ENCODE results near the gene RAD51B.

Gene RAD51B

DNA sequence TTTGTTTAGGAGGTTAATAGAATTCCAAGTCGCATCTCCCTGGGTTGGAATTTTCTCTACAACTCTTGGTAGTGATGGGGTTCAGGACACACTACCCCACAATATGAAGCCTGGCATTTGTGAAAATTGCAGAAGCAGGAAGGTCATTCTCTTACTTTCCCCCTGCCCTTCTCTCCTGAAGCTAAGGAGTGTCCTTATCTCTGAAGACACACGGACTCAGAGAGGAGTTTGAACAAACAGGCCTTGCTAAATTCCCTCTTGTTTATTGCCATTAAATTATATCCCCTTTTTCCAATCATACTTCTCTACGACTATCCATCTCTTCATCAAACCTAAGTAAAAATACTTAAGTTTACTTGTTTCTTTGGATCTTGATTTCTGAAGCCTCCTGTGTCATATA lies 443.0 kb downstream of the RAD51B start:
- TF ChIP-seq, protein P1, sequence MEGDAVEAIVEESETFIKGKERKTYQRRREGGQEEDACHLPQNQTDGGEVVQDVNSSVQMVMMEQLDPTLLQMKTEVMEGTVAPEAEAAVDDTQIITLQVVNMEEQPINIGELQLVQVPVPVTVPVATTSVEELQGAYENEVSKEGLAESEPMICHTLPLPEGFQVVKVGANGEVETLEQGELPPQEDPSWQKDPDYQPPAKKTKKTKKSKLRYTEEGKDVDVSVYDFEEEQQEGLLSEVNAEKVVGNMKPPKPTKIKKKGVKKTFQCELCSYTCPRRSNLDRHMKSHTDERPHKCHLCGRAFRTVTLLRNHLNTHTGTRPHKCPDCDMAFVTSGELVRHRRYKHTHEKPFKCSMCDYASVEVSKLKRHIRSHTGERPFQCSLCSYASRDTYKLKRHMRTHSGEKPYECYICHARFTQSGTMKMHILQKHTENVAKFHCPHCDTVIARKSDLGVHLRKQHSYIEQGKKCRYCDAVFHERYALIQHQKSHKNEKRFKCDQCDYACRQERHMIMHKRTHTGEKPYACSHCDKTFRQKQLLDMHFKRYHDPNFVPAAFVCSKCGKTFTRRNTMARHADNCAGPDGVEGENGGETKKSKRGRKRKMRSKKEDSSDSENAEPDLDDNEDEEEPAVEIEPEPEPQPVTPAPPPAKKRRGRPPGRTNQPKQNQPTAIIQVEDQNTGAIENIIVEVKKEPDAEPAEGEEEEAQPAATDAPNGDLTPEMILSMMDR (IDR thresholded peaks at IDR 0.05; ENCODE audit: low read depth, low read length, missing control alignments): no peak
- DNase-seq (ENCODE audit: low read depth): no peak
- H3K4me3 ChIP-seq (ENCODE audit: low read depth, low read length): no peak overlapping the region

DNA sequence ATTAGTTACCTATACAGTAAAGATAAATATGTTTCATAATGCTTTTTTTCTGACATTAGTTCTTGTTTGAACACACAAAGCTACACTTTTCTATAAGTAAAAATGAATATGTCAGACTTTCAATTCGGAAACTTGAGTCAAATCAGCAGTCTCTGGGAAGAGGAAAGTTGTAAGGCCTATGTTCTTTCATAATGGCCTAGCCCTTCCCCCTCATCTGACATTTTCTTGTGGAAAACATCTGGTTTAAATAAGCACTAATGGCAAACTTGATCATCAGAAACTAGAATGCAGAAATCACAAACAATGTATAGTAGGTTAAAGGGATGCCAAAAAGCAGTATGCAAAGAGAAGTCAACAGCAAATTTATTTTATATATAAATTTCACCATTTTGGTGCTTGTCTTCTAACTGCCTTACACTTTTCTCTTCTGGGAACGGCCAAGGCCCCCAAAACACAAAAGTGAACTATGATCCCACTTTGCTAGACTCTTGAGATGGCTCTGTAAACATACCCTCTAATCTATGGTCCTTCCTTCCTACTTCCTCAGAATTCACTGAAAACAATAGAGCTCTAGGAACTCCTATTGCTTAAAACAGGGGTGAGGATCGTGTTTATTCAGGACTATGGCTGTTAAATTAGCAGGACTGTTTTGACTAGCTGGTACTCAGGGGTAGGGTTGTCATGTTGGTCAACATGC lies 444.1 kb downstream of the RAD51B start:
- TF ChIP-seq, protein P1 (IDR thresholded peaks at IDR 0.05; ENCODE audit: low read depth, low read length, missing control alignments): no peak
- H3K4me3 ChIP-seq (ENCODE audit: low read depth, low read length): no peak overlapping the region
- DNase-seq (ENCODE audit: low read depth): no peak

DNA sequence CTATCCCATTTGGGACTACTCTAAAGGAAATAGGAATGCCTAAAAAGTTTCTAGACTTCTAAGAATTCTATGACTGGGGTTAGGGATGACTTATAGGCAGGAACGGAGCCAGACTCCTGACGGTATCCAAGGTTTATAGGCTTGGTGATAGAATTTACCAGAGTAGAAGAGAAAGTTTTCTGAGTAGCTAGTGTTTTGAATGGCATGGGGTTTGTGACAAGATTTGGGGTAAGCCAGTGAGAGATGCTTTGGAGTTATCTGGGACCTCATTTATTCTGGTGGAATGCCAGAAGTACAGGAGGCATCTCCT lies 444.6 kb downstream of the RAD51B start:
- TF ChIP-seq, protein P1 (IDR thresholded peaks at IDR 0.05; ENCODE audit: low read depth, low read length, missing control alignments): no peak
- no peak for DNase-seq (ENCODE audit: low read depth)
- no peak overlapping the region for H3K4me3 ChIP-seq (ENCODE audit: low read depth, low read length)

DNA sequence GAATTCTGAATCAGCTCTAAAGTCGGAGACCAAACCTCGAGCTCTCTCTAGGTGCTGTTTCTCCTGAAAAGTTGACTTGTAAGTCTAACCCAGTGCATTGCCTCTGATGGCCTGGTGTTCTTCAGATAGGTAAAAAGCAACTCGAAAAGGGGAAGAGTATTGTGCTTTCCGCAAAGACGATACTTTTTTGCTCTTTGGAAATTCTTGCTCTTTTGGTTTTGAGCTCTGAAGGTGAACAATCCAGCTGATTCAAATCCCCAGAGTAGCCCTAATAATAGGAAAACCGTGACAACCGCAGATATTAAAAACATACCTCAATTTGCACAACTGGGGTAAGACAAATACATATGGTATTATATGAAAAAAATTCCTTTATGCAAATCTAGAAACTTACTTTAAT lies 447.4 kb downstream of the RAD51B start:
- TF ChIP-seq, protein P1 (IDR thresholded peaks at IDR 0.05; ENCODE audit: low read depth, low read length, missing control alignments): no peak
- H3K4me3 ChIP-seq (ENCODE audit: low read depth, low read length): no peak overlapping the region
- DNase-seq (ENCODE audit: low read depth): no peak

DNA sequence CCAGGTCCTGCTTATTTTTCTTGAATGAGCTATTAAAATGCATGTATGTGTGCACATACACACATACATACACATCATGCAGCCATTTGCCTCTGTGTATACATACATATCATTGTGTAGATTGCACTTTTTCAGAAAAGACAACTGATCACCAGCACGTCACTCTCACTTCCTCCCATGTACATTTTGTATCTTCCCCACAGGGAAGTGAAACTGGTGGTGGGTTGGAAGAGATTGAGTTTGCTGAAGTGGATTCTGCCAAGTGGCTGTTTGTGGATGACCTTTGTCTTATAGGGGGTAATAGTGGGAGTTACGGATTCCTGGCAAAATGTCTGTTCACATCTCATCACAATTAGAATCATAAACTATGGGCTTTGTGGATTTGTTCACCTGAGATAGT lies 448.6 kb downstream of the RAD51B start:
- H3K4me3 ChIP-seq (ENCODE audit: low read depth, low read length): no peak overlapping the region
- TF ChIP-seq, protein P1 (IDR thresholded peaks at IDR 0.05; ENCODE audit: low read depth, low read length, missing control alignments): no peak
- peak; percentile 93 for DNase-seq (ENCODE audit: low read depth)

DNA sequence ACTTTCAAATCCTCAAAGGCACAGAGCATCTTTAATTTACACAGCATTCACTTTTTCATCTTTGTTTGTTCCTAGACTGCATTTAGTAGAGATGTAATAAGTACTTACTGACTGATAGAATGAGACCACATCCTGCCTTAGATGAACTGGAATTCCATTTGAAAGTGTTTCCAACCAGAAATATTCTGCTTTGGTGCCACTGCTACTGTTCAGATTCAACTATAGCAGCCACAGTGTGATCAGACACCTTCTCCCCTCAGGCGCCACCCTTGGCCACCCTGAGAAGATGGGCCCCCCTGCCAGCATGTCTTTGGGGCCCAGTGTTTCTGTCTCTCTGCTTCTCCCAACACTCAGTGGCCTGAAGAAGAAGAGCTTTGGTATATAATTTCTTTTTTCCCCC lies 449.1 kb downstream of the RAD51B start:
- DNase-seq (ENCODE audit: low read depth): no peak
- no peak overlapping the region for H3K4me3 ChIP-seq (ENCODE audit: low read depth, low read length)
- TF ChIP-seq, protein P1 (IDR thresholded peaks at IDR 0.05; ENCODE audit: low read depth, low read length, missing control alignments): no peak
